Fibroblast of lung (primary cell): ENCODE data around the gene BPGM.

Source experiments
- EZH2 ChIP-seq: IDR thresholded peaks from 2 replicates; pipeline ENCODE4 v1.5.1; 2012; ENCODE audit warnings: low read length, control low read depth, mild to moderate bottlenecking; ENCODE audit errors: missing control alignments
- TF ChIP-seq, protein P1 (sequence below), 2 donors: IDR thresholded peaks in 1 of 2; conservative IDR thresholded peaks in 1 of 2; 1 replicate in 1 of 2; 2 replicates in 1 of 2; pipeline ENCODE4 v1.5.1; 2011 to 2012; ENCODE audit warnings: low read length in 2 of 2, control low read depth in 1 of 2, inconsistent platforms in 1 of 2, low read depth in 1 of 2, mild to moderate bottlenecking in 1 of 2

DNA sequence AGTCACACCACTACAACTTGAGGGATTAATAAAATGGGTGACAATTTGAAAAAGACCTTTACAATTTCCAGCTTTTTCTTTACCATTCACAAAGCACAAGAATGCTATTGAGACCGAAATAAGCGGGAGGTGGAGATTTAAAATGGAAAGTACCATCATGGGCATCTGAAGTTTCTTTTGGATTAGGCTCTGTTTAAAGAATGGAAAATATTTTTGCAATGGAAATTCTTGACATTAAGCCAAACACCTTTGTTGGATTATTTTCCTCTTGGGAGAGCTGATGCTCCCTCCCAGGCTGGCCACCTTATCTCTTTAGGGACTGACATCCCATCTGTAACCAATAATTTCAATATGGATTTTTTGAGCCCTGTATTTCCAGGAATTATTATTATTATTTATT is 62.5 kb downstream of the BPGM start:
- TF ChIP-seq, protein P1, sequence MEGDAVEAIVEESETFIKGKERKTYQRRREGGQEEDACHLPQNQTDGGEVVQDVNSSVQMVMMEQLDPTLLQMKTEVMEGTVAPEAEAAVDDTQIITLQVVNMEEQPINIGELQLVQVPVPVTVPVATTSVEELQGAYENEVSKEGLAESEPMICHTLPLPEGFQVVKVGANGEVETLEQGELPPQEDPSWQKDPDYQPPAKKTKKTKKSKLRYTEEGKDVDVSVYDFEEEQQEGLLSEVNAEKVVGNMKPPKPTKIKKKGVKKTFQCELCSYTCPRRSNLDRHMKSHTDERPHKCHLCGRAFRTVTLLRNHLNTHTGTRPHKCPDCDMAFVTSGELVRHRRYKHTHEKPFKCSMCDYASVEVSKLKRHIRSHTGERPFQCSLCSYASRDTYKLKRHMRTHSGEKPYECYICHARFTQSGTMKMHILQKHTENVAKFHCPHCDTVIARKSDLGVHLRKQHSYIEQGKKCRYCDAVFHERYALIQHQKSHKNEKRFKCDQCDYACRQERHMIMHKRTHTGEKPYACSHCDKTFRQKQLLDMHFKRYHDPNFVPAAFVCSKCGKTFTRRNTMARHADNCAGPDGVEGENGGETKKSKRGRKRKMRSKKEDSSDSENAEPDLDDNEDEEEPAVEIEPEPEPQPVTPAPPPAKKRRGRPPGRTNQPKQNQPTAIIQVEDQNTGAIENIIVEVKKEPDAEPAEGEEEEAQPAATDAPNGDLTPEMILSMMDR (conservative IDR thresholded peaks at IDR 0.05 in 1 of 2, IDR thresholded peaks at IDR 0.05 in 1 of 2; ENCODE audit: low read depth in 1 of 2, low read length in 2 of 2), result no peak
- no peak for TF ChIP-seq EZH2
